K562 (cell line): Measurements from ENCODE around the gene FZD4. TPM values are rescaled to one million over a fixed set of nuclear protein-coding genes. Genes with fewer than 3 reads are reported as not detected.
"Not testable (repeated sequence)": the region's sequence is repeated elsewhere in the genome, so short reads cannot be mapped to it uniquely, and the experiment has no call there.

Source experiments
- FOXJ2 ChIP-seq: fragments of 200-800 bp; sonication (Bioruptor generic); IDR thresholded peaks from 2 replicates; pipeline ENCODE4 v1.6.1; 2016; ENCODE audit warnings: missing genetic modification characterization, missing compliant biosample characterization
- GTF2A2 ChIP-seq: IDR thresholded peaks from 2 replicates; pipeline ENCODE4 v1.6.1; 2016; ENCODE audit warnings: mild to moderate bottlenecking, missing genetic modification characterization, missing compliant biosample characterization
- HOXB6 ChIP-seq: fragments of 250-450 bp; sonication (Bioruptor Pico); IDR thresholded peaks from 2 replicates; pipeline ENCODE4 v1.5.1; 2022; ENCODE audit warnings: mild to moderate bottlenecking, borderline replicate concordance
- IFI16 ChIP-seq: fragments of 250-450 bp; sonication (Bioruptor Pico); IDR thresholded peaks from 2 replicates; pipeline ENCODE4 v2.1.2; 2022; ENCODE audit warnings: mild to moderate bottlenecking, inconsistent platforms
- JUND ChIP-seq, 2 experiments: IDR thresholded peaks; 2 replicates in 1 of 2; 3 replicates in 1 of 2; pipeline ENCODE4 v1.6.1; 2011; ENCODE audit warnings: borderline replicate concordance in 2 of 2, low read depth in 2 of 2, low read length in 2 of 2, improper control_type of control experiment in 1 of 2, missing biosample characterization in 1 of 2, missing genetic modification characterization in 1 of 2, missing genetic modification reagents in 1 of 2
- KLF6 ChIP-seq: fragments of 250-450 bp; sonication (Bioruptor Pico); IDR thresholded peaks from 2 replicates; pipeline ENCODE4 v1.4.0; 2020; ENCODE audit warnings: mild to moderate bottlenecking, moderate library complexity, borderline replicate concordance
- MECOM ChIP-seq: fragments of 250-450 bp; sonication (Bioruptor Pico); IDR thresholded peaks from 2 replicates; pipeline ENCODE4 v1.8.0; 2022; ENCODE audit warnings: inconsistent platforms
- PHB ChIP-seq: fragments of 250-450 bp; sonication (Bioruptor Pico); IDR thresholded peaks from 2 replicates; pipeline ENCODE4 v1.5.0; 2021
- SLC30A9 ChIP-seq: fragments of 250-450 bp; sonication (Bioruptor Pico); IDR thresholded peaks from 2 replicates; pipeline ENCODE4 v1.8.0; 2022; ENCODE audit warnings: mild to moderate bottlenecking, moderate library complexity
- TAF7 ChIP-seq: fragments of 450-650 bp; IDR thresholded peaks from 2 replicates; pipeline ENCODE4 v1.6.1; 2016; ENCODE audit warnings: missing genetic modification characterization, missing compliant biosample characterization
- TEAD2 ChIP-seq: fragments of 450-650 bp; IDR thresholded peaks from 2 replicates; pipeline ENCODE4 v1.6.1; 2016; ENCODE audit warnings: missing genetic modification characterization, control low read depth, missing compliant biosample characterization
- ZBTB11 ChIP-seq, 3 experiments: fragments of 200-800 bp in 1 of 3; fragments of 250-450 bp in 1 of 3; fragments of 450-650 bp in 1 of 3; sonication (Bioruptor Pico) in 1 of 3; sonication (Bioruptor generic) in 1 of 3; formaldehyde crosslinking in 1 of 3; IDR thresholded peaks; 2 replicates each; pipeline versions ENCODE4 v1.6.1 to v1.8.0; 2016 to 2022; ENCODE audit warnings: mild to moderate bottlenecking in 2 of 3, missing genetic modification characterization in 2 of 3, missing compliant biosample characterization in 1 of 3, moderate library complexity in 1 of 3
- ZBTB26 ChIP-seq: fragments of 450-650 bp; formaldehyde crosslinking; IDR thresholded peaks from 2 replicates; pipeline ENCODE4 v1.4.0; 2022; ENCODE audit warnings: missing genetic modification characterization
- ZNF165 ChIP-seq: fragments of 250-450 bp; sonication (Bioruptor Pico); IDR thresholded peaks from 2 replicates; pipeline ENCODE4 v1.4.0; 2020; ENCODE audit warnings: borderline replicate concordance
- ZNF57 ChIP-seq: fragments of 450-650 bp; formaldehyde crosslinking; IDR thresholded peaks from 2 replicates; pipeline ENCODE4 v1.4.0; 2020; ENCODE audit warnings: mild to moderate bottlenecking, moderate library complexity
- ZNF668 ChIP-seq: fragments of 250-450 bp; sonication (Bioruptor Pico); IDR thresholded peaks from 2 replicates; pipeline ENCODE4 v1.8.0; 2022; ENCODE audit warnings: mild to moderate bottlenecking, inconsistent platforms
- polyA plus RNA-seq, 8 experiments: library from polyadenylated mRNA; depleted of rRNA in 4 of 8; stranded (reverse) in 5 of 8; unstranded in 3 of 8; fragments of >200 nt; fragmentation: Nextera tagmentation in 2 of 8; fragmentation: Illumina TruSeq in 1 of 8; extraction: Ambion mirVana in 2 of 8; extraction: Trizol in 1 of 8; gene quantifications; 2 replicates each; pipeline versions ENCODE4 v1.2.1 to v1.2.3, GENCODE V29; 2011 to 2014; ENCODE audit warnings: inconsistent platforms in 1 of 8, missing spikeins in 1 of 8
- total RNA-seq, 7 experiments: library from RNA; depleted of rRNA in 6 of 7; stranded (reverse); fragments of >200 nt in 6 of 7; fragmentation: Illumina TruSeq in 2 of 7; extraction: Trizol in 2 of 7; gene quantifications; 2 replicates each; pipeline versions ENCODE4 v1.2.1 to v1.2.3, GENCODE V29; 2011 to 2021; ENCODE audit warnings: low replicate concordance in 1 of 7
- TF ChIP-seq, protein P1 (sequence below): fragments of 250-450 bp; sonication (Bioruptor Pico); IDR thresholded peaks from 2 replicates; pipeline ENCODE4 v1.8.0; 2021; ENCODE audit warnings: moderate library complexity, mild to moderate bottlenecking, inconsistent platforms
- TF ChIP-seq, protein P2 (sequence below): fragments of 450-650 bp; conservative IDR thresholded peaks from 2 replicates; pipeline ENCODE4 v1.6.1; 2016; ENCODE audit warnings: missing genetic modification characterization, low read depth, mild to moderate bottlenecking, missing compliant biosample characterization, moderate library complexity
- TF ChIP-seq, protein P3 (sequence below), 2 experiments: fragments of 450-650 bp in 1 of 2; sonication (generic) in 1 of 2; formaldehyde crosslinking; conservative IDR thresholded peaks; 2 replicates each; pipeline versions ENCODE4 v1.4.0 to v1.8.1; 2020 to 2022; ENCODE audit warnings: mild to moderate bottlenecking in 1 of 2, missing genetic modification reagents in 1 of 2

The FZD4 gene
- total and polyA plus RNA-seq, 9 of the 15 experiments (the other 6 are each of a cell fraction or from before 2014, with no cell fraction given), result 1.2 to 7.9 (median 5.8) TPM

- peak in 1 of 3 experiments; percentile 91; a peak in 2 of 6 replicates for TF ChIP-seq ZBTB11 (CRISPR knock-in tag; IDR thresholded peaks at IDR 0.05)
- TF ChIP-seq SLC30A9 (CRISPR knock-in tag), result peak; percentile 87; the same call in 1 of the 2 replicates
- peak; percentile 99 for TF ChIP-seq ZNF668 (CRISPR knock-in tag)
- TF ChIP-seq, protein P1, sequence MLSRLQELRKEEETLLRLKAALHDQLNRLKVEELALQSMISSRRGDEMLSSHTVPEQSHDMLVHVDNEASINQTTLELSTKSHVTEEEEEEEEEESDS (CRISPR knock-in tag), result peak; percentile 76
- peak; percentile 94 for TF ChIP-seq IFI16 (CRISPR knock-in tag)
- TF ChIP-seq, protein P2, sequence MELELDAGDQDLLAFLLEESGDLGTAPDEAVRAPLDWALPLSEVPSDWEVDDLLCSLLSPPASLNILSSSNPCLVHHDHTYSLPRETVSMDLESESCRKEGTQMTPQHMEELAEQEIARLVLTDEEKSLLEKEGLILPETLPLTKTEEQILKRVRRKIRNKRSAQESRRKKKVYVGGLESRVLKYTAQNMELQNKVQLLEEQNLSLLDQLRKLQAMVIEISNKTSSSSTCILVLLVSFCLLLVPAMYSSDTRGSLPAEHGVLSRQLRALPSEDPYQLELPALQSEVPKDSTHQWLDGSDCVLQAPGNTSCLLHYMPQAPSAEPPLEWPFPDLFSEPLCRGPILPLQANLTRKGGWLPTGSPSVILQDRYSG (tag), result peak; percentile 99
- peak; percentile 99 for TF ChIP-seq KLF6 (CRISPR knock-in tag)
- TF ChIP-seq, protein P3, sequence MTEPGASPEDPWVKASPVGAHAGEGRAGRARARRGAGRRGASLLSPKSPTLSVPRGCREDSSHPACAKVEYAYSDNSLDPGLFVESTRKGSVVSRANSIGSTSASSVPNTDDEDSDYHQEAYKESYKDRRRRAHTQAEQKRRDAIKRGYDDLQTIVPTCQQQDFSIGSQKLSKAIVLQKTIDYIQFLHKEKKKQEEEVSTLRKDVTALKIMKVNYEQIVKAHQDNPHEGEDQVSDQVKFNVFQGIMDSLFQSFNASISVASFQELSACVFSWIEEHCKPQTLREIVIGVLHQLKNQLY (CRISPR knock-in tag; conservative IDR thresholded peaks at IDR 0.05), result 0 out of 4 replicates have a peak, but pooled peaks of 1 of the 2 experiments have one; percentile 83
- TF ChIP-seq TEAD2 (tag), result peak; percentile 95
- peak; percentile 99 for TF ChIP-seq ZNF165
- peak; percentile 90 for TF ChIP-seq TAF7
- TF ChIP-seq PHB (CRISPR knock-in tag), result peak; percentile 88; the same call in 1 of the 2 replicates
- peak; percentile 97 for TF ChIP-seq ZBTB26 (CRISPR knock-in tag)
- peak; percentile 99 for TF ChIP-seq MECOM (CRISPR knock-in tag)
- peak; percentile 70 for TF ChIP-seq FOXJ2
- peak; percentile 91 for TF ChIP-seq ZNF57 (CRISPR knock-in tag)
- peak; percentile 82; the same call in 1 of the 2 replicates for TF ChIP-seq HOXB6
- TF ChIP-seq JUND (IDR thresholded peaks at IDR 0.05; ENCODE audit: borderline replicate concordance, low read depth, low read length), result not testable (repeated sequence)
- TF ChIP-seq JUND (tag; IDR thresholded peaks at IDR 0.05; ENCODE audit: borderline replicate concordance, low read depth, low read length), result peak; percentile 73; the same call in 2 of the 3 replicates
- TF ChIP-seq GTF2A2 (tag), result peak; percentile 98
Observed at GRCh38 chr11:86937193-86937806, 17.9 kb downstream of the FZD4 start (continued).
